Neural progenitor cell (in vitro differentiated cells): Measurements from ENCODE around the gene EXOC7. TPM values are rescaled to one million over a fixed set of nuclear protein-coding genes. Genes with fewer than 3 reads are reported as not detected.

ENCODE experiments used
- DNase-seq: peaks from one replicate; pipeline ENCODE4 v3.0.0-alpha.2; 2016; ENCODE audit warnings: low spot score
- H2AFZ ChIP-seq: fragments of 200-600 bp; sonication (generic); replicated peaks from 2 replicates; pipeline ENCODE4 v1.6.1; 2016; ENCODE audit warnings: antibody characterized with exemption
- H3F3A ChIP-seq: fragments of 200-600 bp; sonication (generic); 2 replicates; pipeline ENCODE4 v1.6.1; 2016; ENCODE audit warnings: antibody characterized with exemption, low read depth
- H3K27ac ChIP-seq: fragments of 200-600 bp; sonication (generic); 2 replicates; pipeline ENCODE4 v1.5.1; 2016; ENCODE audit warnings: mild to moderate bottlenecking
- H3K27me3 ChIP-seq: fragments of 200-600 bp; sonication (generic); 2 replicates; pipeline ENCODE4 v1.6.1; 2016; ENCODE audit warnings: mild to moderate bottlenecking, moderate library complexity
- H3K36me3 ChIP-seq: fragments of 200-600 bp; sonication (generic); 2 replicates; pipeline ENCODE4 v1.5.1; 2016
- H3K4me1 ChIP-seq: fragments of 200-600 bp; sonication (generic); 2 replicates; pipeline ENCODE4 v1.6.1; 2016; ENCODE audit warnings: mixed run types
- H3K4me2 ChIP-seq: fragments of 200-600 bp; sonication (generic); 2 replicates; pipeline ENCODE4 v1.6.1; 2016
- H3K4me3 ChIP-seq: fragments of 200-600 bp; sonication (generic); 2 replicates; pipeline ENCODE4 v1.5.1; 2016
- H3K79me2 ChIP-seq: fragments of 200-600 bp; sonication (generic); 2 replicates; pipeline ENCODE4 v1.6.1; 2016; ENCODE audit warnings: low read depth
- H3K9ac ChIP-seq: fragments of 200-600 bp; sonication (generic); 2 replicates; pipeline ENCODE4 v1.6.1; 2016
- H3K9me3 ChIP-seq: fragments of 200-600 bp; sonication (generic); 2 replicates; pipeline ENCODE4 v1.5.1; 2016; ENCODE audit warnings: low read depth
- H4K20me1 ChIP-seq: fragments of 200-600 bp; sonication (generic); 2 replicates; pipeline ENCODE4 v1.6.1; 2016; ENCODE audit warnings: low read depth
- H3K27ac Mint-ChIP-seq: 3 replicates; pipeline ENCODE4 v1.8.0; 2021; ENCODE audit warnings: mixed read lengths
- H3K27me3 Mint-ChIP-seq: 2 replicates; pipeline ENCODE4 v1.8.0; 2022; ENCODE audit warnings: low read depth, mild to moderate bottlenecking, inconsistent platforms, moderate library complexity, mixed read lengths; ENCODE audit not compliant: insufficient read depth
- H3K36me3 Mint-ChIP-seq: 3 replicates; pipeline ENCODE4 v1.8.0; 2021; ENCODE audit warnings: mixed read lengths
- H3K4me1 Mint-ChIP-seq: 3 replicates; pipeline ENCODE4 v1.8.0; 2021; ENCODE audit warnings: mixed read lengths
- H3K4me3 Mint-ChIP-seq: 3 replicates; pipeline ENCODE4 v1.8.0; 2021; ENCODE audit warnings: mild to moderate bottlenecking, moderate library complexity, mixed read lengths
- H3K9me3 Mint-ChIP-seq: 3 replicates; pipeline ENCODE4 v1.8.0; 2020; ENCODE audit warnings: mixed read lengths
- EZH2 ChIP-seq: fragments of 200-600 bp; sonication (generic); IDR thresholded peaks from 2 replicates; pipeline ENCODE4 v1.6.1; 2017; ENCODE audit warnings: antibody characterized with exemption, mild to moderate bottlenecking, moderate library complexity
- EZH2phosphoT487 ChIP-seq: fragments of 200-600 bp; sonication (generic); IDR thresholded peaks from 2 replicates; pipeline ENCODE4 v1.6.1; 2017; ENCODE audit warnings: antibody characterized with exemption
- total RNA-seq: library from RNA; depleted of rRNA; stranded (reverse); fragments of >200 nt; gene quantifications from 2 replicates; pipeline ENCODE4 v1.2.3, GENCODE V29; 2015; ENCODE audit warnings: low replicate concordance
- TF ChIP-seq, protein P1 (sequence below): fragments of 200-600 bp; sonication (generic); IDR thresholded peaks from 2 replicates; pipeline ENCODE4 v1.5.1; 2017; ENCODE audit warnings: antibody characterized with exemption, mild to moderate bottlenecking

EXOC7 gene
- total RNA-seq, 1 donor from 2014 or later = 64.3 TPM

DNA sequence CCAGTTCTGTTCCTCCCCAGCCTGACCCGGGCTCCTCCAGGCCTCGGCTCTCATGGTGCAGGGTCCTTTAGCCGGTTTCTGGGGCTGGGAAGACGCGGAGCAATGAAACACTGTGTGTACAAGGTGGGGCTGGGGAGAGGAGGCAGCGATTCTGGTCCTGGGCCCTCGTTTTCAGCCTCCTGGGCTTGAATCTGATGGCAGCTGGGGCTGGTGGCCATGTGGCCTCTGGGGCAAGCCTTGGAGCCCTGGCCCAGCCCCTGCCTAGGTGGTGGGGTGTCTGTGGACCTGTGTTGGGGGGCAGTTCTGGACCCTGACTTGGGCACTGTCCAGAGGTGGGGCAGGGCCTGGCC is 33.4 kb upstream of the EXOC7 start:
- no peak overlapping the region for H3K4me3 ChIP-seq
- H3K27ac ChIP-seq = no peak overlapping the region
- H3K27ac Mint-ChIP-seq = peak overlapping the region; percentile 93
- H4K20me1 ChIP-seq = peaks cover 14% of the 10 kb centered on the region
- peaks cover 99% of the 10 kb centered on the region for H3K27me3 ChIP-seq
- H3K4me3 Mint-ChIP-seq = peak overlapping the region; percentile 18
- no peaks in the 10 kb centered on the region for H3K9me3 ChIP-seq
- TF ChIP-seq EZH2 = peak; percentile 9
- no peak for TF ChIP-seq EZH2phosphoT487
- H2AFZ ChIP-seq = no peak overlapping the region
- no peak for DNase-seq
- H3K9ac ChIP-seq = no peak overlapping the region
- no peaks in the 10 kb centered on the region for H3K79me2 ChIP-seq
- H3K4me1 Mint-ChIP-seq = peaks cover 60% of the 10 kb centered on the region
- no peaks in the 10 kb centered on the region for H3K36me3 ChIP-seq
- H3K4me2 ChIP-seq = peak overlapping the region; percentile 83
- no peaks in the 10 kb centered on the region for H3K9me3 Mint-ChIP-seq
- H3K36me3 Mint-ChIP-seq = no peaks in the 10 kb centered on the region
- peaks cover 82% of the 10 kb centered on the region for H3F3A ChIP-seq
- H3K27me3 Mint-ChIP-seq = peaks cover 14% of the 10 kb centered on the region
- H3K4me1 ChIP-seq = peaks cover 89% of the 10 kb centered on the region

DNA sequence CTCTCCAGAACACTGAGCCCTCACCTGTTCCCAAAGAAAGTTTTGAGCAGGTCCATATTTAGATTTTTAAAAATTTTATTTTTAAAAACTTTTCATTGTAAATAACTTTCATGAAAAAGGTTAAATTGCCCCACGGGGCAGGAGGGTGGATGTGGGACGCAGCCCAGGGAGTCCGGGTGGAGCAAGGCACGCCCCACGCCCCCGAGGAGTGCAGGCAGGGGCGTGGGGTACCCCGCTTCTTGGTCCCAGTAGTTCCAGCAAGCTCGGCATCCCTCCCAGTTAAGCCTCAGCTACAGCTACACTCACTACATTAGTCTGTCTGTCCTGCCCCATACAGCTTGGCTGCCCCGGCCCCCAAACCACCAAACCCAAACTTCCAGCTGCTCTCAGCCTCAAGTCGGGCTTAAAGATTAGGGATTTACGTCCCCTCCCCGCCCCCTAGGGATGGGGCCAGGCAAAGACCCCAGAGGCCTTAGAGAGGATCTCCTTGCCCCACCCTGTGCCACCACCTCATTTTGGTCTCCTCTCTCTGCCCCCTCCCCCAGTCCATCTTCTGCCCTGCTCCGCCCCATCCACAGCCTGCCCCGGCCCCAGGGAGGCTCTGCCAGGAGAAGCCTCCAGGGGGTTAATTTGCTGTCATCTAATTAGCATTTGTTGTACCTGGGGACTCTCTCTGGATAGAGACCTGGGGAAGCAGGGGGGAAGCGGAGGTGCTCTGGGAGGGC is 32.9 kb upstream of the EXOC7 start:
- no peak overlapping the region for H3K9ac ChIP-seq
- H3K27ac Mint-ChIP-seq = peak overlapping the region; percentile 93
- peaks cover 14% of the 10 kb centered on the region for H3K27me3 Mint-ChIP-seq
- H3K4me3 Mint-ChIP-seq = no peak overlapping the region
- H3K4me1 ChIP-seq = peaks cover 89% of the 10 kb centered on the region
- H3K27ac ChIP-seq = no peak overlapping the region
- H3K27me3 ChIP-seq = peaks cover 99% of the 10 kb centered on the region
- no peak overlapping the region for H3K4me3 ChIP-seq
- TF ChIP-seq, protein P1, sequence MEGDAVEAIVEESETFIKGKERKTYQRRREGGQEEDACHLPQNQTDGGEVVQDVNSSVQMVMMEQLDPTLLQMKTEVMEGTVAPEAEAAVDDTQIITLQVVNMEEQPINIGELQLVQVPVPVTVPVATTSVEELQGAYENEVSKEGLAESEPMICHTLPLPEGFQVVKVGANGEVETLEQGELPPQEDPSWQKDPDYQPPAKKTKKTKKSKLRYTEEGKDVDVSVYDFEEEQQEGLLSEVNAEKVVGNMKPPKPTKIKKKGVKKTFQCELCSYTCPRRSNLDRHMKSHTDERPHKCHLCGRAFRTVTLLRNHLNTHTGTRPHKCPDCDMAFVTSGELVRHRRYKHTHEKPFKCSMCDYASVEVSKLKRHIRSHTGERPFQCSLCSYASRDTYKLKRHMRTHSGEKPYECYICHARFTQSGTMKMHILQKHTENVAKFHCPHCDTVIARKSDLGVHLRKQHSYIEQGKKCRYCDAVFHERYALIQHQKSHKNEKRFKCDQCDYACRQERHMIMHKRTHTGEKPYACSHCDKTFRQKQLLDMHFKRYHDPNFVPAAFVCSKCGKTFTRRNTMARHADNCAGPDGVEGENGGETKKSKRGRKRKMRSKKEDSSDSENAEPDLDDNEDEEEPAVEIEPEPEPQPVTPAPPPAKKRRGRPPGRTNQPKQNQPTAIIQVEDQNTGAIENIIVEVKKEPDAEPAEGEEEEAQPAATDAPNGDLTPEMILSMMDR = peak; percentile 33
- no peak for TF ChIP-seq EZH2phosphoT487
- no peak for TF ChIP-seq EZH2
- peak; percentile 65 for DNase-seq
- peaks cover 14% of the 10 kb centered on the region for H4K20me1 ChIP-seq
- H3K79me2 ChIP-seq = no peaks in the 10 kb centered on the region
- peak overlapping the region; percentile 83 for H3K4me2 ChIP-seq
- no peaks in the 10 kb centered on the region for H3K36me3 Mint-ChIP-seq
- peaks cover 57% of the 10 kb centered on the region for H3K4me1 Mint-ChIP-seq
- no peaks in the 10 kb centered on the region for H3K9me3 ChIP-seq
- peaks cover 77% of the 10 kb centered on the region for H3F3A ChIP-seq
- H3K9me3 Mint-ChIP-seq = no peaks in the 10 kb centered on the region
- H2AFZ ChIP-seq = no peak overlapping the region
- H3K36me3 ChIP-seq = no peaks in the 10 kb centered on the region

DNA sequence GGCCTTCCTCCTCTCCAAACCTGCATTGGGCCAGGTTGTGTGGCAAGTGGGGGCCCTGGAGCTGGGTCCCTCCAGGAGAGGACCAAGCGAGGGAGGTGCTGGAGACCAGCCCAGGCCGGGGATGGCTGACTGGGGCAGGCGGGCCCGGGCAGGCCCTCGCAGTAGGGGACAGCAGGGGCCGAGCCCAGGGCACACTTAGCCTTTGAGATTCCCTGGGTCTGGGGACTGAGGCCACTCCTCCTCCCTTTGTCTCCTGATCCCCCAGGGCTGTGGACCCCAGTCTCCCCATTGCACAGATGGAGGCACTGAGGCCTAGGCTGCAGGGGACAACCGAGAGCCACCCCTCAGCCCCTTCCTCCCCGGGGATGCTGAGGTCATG is 32.2 kb upstream of the EXOC7 start:
- Histone ChIP-seq H3K4me2 (peak overlapping the region; percentile 83), H3K79me2 (no peaks in the 10 kb centered on the region), H3K27ac (no peak overlapping the region), H3K4me1 (peaks cover 93% of the 10 kb centered on the region), H3F3A (peaks cover 75% of the 10 kb centered on the region), H3K27me3 (peaks cover 100% of the 10 kb centered on the region), H3K9ac (no peak overlapping the region), H3K36me3 (no peaks in the 10 kb centered on the region), H3K4me3 (no peak overlapping the region), H2AFZ (no peak overlapping the region), H3K9me3 (no peaks in the 10 kb centered on the region), H4K20me1 (peaks cover 11% of the 10 kb centered on the region)
- H3K4me3 Mint-ChIP-seq = no peak overlapping the region
- TF ChIP-seq, protein P1 = no peak
- TF ChIP-seq EZH2phosphoT487 (no peak), EZH2 (no peak)
- peaks cover 60% of the 10 kb centered on the region for H3K4me1 Mint-ChIP-seq
- H3K9me3 Mint-ChIP-seq = no peaks in the 10 kb centered on the region
- H3K27me3 Mint-ChIP-seq = peaks cover 15% of the 10 kb centered on the region
- no peak for DNase-seq
- H3K36me3 Mint-ChIP-seq = no peaks in the 10 kb centered on the region
- H3K27ac Mint-ChIP-seq = no peak overlapping the region
